Measurements from ENCODE around the gene HES2. TPM values are rescaled to one million over a fixed set of nuclear protein-coding genes. Genes with fewer than 3 reads are reported as not detected.
"Not testable (repeated sequence)": the region's sequence is repeated elsewhere in the genome, so short reads cannot be mapped to it uniquely, and the experiment has no call there.

Gene HES2
- total RNA-seq, 2 donors from 2014 or later = not detected

GRCh38 chr1:6428453-6428852 lies 8.7 kb upstream of the HES2 start:
- not testable (repeated sequence) for H3K36me3 ChIP-seq (ENCODE audit: control insufficient read depth, insufficient read depth, low read length); H3K4me3 Mint-ChIP-seq; H3K27ac ChIP-seq (ENCODE audit: low read depth, low read length); H3K36me3 Mint-ChIP-seq (ENCODE audit: low read depth); H3K4me1 Mint-ChIP-seq; H3K4me3 ChIP-seq (ENCODE audit: low read length); H3K4me1 ChIP-seq (ENCODE audit: control insufficient read depth, insufficient read depth, low read length); H3K27ac Mint-ChIP-seq; H3K9me3 Mint-ChIP-seq; H3K9me3 ChIP-seq (ENCODE audit: control insufficient read depth, low read length); H3K9ac ChIP-seq (ENCODE audit: extremely low read depth, low read length, poor library complexity, severe bottlenecking)
- DNase-seq = peak; percentile 32
- H3K27me3 Mint-ChIP-seq (ENCODE audit: insufficient read depth) = peaks cover 63% of the 10 kb centered on the region
- H3K27me3 ChIP-seq (ENCODE audit: control insufficient read depth, insufficient read depth, low read length, poor library complexity, severe bottlenecking) = peaks cover 60% of the 10 kb centered on the region
- WGBS, 2 experiments (ENCODE audit: insufficient coverage in 1 of 2, insufficient read length in 1 of 2) = 78 to 83% methylated on average over 1 to 6 of the region's 6 CpGs

DNA sequence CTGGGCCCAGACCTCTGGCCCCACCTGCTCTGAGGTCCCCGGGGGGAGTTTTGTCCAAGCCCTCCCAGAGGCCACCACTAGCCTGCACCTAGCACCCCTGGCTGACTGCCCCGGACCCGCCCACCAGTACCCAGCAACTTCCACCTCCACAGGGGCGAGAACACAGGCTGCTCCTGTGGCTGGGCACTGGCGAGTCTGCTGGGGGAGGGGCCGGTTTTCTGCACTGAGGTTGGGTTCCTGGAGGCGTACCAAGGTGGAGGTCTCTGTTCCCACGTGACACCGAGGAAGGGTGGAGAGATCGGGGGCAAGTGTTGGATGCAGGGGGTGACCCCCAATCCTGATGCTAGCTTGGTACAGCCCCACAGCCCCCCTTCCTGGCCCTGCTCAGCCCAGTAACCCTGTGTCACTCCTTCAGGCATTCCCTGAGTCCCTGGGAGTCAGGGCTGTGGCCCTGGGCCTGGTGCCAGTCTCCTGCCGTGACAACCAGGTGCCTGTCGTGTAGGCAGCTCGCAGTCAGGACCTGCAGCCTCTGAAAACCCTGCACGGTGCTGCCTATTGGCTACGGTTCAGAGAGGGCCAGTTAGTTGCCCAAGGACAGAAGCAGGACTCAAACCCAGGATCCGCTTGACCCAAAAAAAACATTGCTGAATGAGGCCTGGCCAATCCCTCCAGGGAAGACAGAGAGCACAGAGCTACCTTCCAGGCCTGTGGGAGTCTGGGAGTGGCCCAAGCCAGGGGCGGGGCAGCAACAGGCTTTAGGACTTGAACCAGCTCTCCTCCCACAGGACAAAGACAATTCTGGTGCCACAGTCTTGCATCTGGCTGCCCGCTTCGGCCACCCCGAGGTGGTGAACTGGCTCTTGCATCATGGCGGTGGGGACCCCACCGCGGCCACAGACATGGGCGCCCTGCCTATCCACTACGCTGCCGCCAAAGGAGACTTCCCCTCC lies 8.0 kb upstream of the HES2 start:
- WGBS, 2 experiments (ENCODE audit: insufficient coverage in 1 of 2, insufficient read length in 1 of 2) = 89 to 90% methylated on average over 14 to 26 of the region's 26 CpGs
- Mint-ChIP-seq H3K27me3 (ENCODE audit: insufficient read depth) (peaks cover 66% of the 10 kb centered on the region), H3K36me3 (ENCODE audit: low read depth) (no peaks in the 10 kb centered on the region), H3K4me3 (no peak overlapping the region), H3K27ac (no peak overlapping the region), H3K4me1 (peaks cover 6% of the 10 kb centered on the region), H3K9me3 (no peaks in the 10 kb centered on the region)
- DNase-seq = peak; percentile 50
- H3K27me3 ChIP-seq (ENCODE audit: control insufficient read depth, insufficient read depth, low read length, poor library complexity, severe bottlenecking) = peaks cover 67% of the 10 kb centered on the region
- no peak overlapping the region for H3K9ac ChIP-seq (ENCODE audit: extremely low read depth, low read length, poor library complexity, severe bottlenecking)
- no peak overlapping the region for H3K27ac ChIP-seq (ENCODE audit: low read depth, low read length)
- no peaks in the 10 kb centered on the region for H3K36me3 ChIP-seq (ENCODE audit: control insufficient read depth, insufficient read depth, low read length)
- H3K4me1 ChIP-seq (ENCODE audit: control insufficient read depth, insufficient read depth, low read length) = no peaks in the 10 kb centered on the region
- no peak overlapping the region for H3K4me3 ChIP-seq (ENCODE audit: low read length)
- no peak for TF ChIP-seq CTCF (conservative IDR thresholded peaks at IDR 0.05)
- H3K9me3 ChIP-seq (ENCODE audit: control insufficient read depth, low read length) = no peaks in the 10 kb centered on the region

GRCh38 chr1:6426972-6427350 lies 7.2 kb upstream of the HES2 start:
- H3K4me3 Mint-ChIP-seq = no peak overlapping the region

More at GRCh38 chr1:6426972-6427350, 7.2 kb upstream of the HES2 start:
- Histone ChIP-seq H3K4me1 (ENCODE audit: control insufficient read depth, insufficient read depth, low read length) (no peaks in the 10 kb centered on the region), H3K27ac (ENCODE audit: low read depth, low read length) (no peak overlapping the region), H3K4me3 (ENCODE audit: low read length) (no peak overlapping the region), H3K36me3 (ENCODE audit: control insufficient read depth, insufficient read depth, low read length) (no peaks in the 10 kb centered on the region), H3K27me3 (ENCODE audit: control insufficient read depth, insufficient read depth, low read length, poor library complexity, severe bottlenecking) (peaks cover 75% of the 10 kb centered on the region), H3K9me3 (ENCODE audit: control insufficient read depth, low read length) (no peaks in the 10 kb centered on the region), H3K9ac (ENCODE audit: extremely low read depth, low read length, poor library complexity, severe bottlenecking) (no peak overlapping the region)
- no peaks in the 10 kb centered on the region for H3K9me3 Mint-ChIP-seq
- peaks cover 6% of the 10 kb centered on the region for H3K4me1 Mint-ChIP-seq
- DNase-seq = no peak
- TF ChIP-seq CTCF (conservative IDR thresholded peaks at IDR 0.05) = no peak
- H3K36me3 Mint-ChIP-seq (ENCODE audit: low read depth) = no peaks in the 10 kb centered on the region
- H3K27ac Mint-ChIP-seq = no peak overlapping the region
- peaks cover 71% of the 10 kb centered on the region for H3K27me3 Mint-ChIP-seq (ENCODE audit: insufficient read depth)
- WGBS, 2 experiments (ENCODE audit: insufficient coverage in 1 of 2, insufficient read length in 1 of 2) = 89 to 90% methylated on average over 7 to 10 of the region's 10 CpGs

Data from endodermal cell (in vitro differentiated cells).